Chondrocyte (in vitro differentiated cells): ENCODE measurements around the gene PRDM2. TPM values are rescaled to one million over a fixed set of nuclear protein-coding genes. Genes with fewer than 3 reads are reported as not detected.

Source experiments
- DNase-seq: peaks from one replicate; pipeline ENCODE4 v3.0.0; 2021; ENCODE audit warnings: mixed read lengths, low spot score
- H3K27ac Mint-ChIP-seq: one replicate; pipeline ENCODE4 v1.8.0; 2021; ENCODE audit warnings: mild to moderate bottlenecking, moderate library complexity, mixed read lengths; ENCODE audit not compliant: unreplicated experiment
- H3K27me3 Mint-ChIP-seq: 2 replicates; pipeline ENCODE4 v1.8.0; 2021; ENCODE audit warnings: low read depth, mixed read lengths
- H3K36me3 Mint-ChIP-seq: 2 replicates; pipeline ENCODE4 v1.8.0; 2021; ENCODE audit warnings: low read depth, mixed read lengths
- H3K4me1 Mint-ChIP-seq: 2 replicates; pipeline ENCODE4 v1.8.0; 2021; ENCODE audit warnings: low read depth, mild to moderate bottlenecking, mixed read lengths
- H3K4me3 Mint-ChIP-seq: one replicate; pipeline ENCODE4 v1.8.0; 2021; ENCODE audit warnings: mild to moderate bottlenecking, moderate library complexity, mixed read lengths; ENCODE audit not compliant: unreplicated experiment
- H3K9me3 Mint-ChIP-seq: 2 replicates; pipeline ENCODE4 v1.8.0; 2021; ENCODE audit warnings: low read depth, mixed read lengths
- CTCF ChIP-seq: fragments of 200-600 bp; sonication (generic); IDR thresholded peaks from 2 replicates; pipeline ENCODE4 v1.5.0; 2021; ENCODE audit warnings: antibody characterized with exemption, mild to moderate bottlenecking, moderate library complexity
- long read RNA-seq: library from polyadenylated mRNA; stranded (forward); transcript quantifications from one replicate; pipeline ENCODE4 v2.0.0, GENCODE V29; 2021
- total RNA-seq: library from RNA; stranded (reverse); gene quantifications from 3 replicates; pipeline ENCODE4 v1.2.1, GENCODE V29; 2021

PRDM2 gene
- 35.6 to 46.8 TPM (median 36.8 TPM) in 3 replicates for total RNA-seq
- long read RNA-seq, partial matches to known transcripts = 5 of 9 reads
- long read RNA-seq, other reads (novel, unspliced or antisense) = 3 of 9 reads

- no peak for DNase-seq
- H3K27me3 Mint-ChIP-seq = no peaks in the 10 kb centered on the region
- peak within 1 kb of the TSS; percentile 86 for H3K4me3 Mint-ChIP-seq
- H3K36me3 Mint-ChIP-seq = peaks cover 5% of the 10 kb centered on the region
- no peak for TF ChIP-seq CTCF
- peaks cover 23% of the 10 kb centered on the region for H3K4me1 Mint-ChIP-seq
- peaks cover 13% of the 10 kb centered on the region for H3K9me3 Mint-ChIP-seq
- H3K27ac Mint-ChIP-seq = peak within 1 kb of the TSS; percentile 90
These were observed at the start of gene PRDM2 for GRCh38 chr1:13699936-13700520. Gene PRDM2, plus strand, starts transcription at chr1:13700188. Its CDS starts 15,418 bp downstream, at chr1:13715606.

DNA sequence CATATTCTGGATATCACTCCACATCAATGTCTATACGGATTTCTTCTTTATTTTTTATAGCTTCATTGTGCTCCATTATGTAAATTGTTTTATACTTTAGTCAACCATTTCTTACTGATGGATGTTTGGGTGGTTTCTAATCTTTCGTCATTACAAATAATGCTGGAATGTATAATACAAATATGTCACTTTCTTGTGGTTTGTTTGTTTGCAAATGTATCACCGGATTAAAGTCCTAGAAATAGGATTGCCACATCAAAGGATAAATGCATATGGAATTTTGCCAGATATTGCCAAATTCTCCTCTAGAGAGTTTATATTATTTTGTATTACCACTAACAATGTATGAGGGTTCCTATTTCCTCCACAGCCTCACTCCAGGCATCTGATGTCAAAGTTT is 48.7 kb upstream of the PRDM2 start:
- Mint-ChIP-seq H3K4me3 (no peak overlapping the region), H3K27ac (no peak overlapping the region), H3K9me3 (peaks cover 11% of the 10 kb centered on the region), H3K4me1 (peaks cover 3% of the 10 kb centered on the region), H3K27me3 (no peaks in the 10 kb centered on the region), H3K36me3 (no peaks in the 10 kb centered on the region)
- no peak for DNase-seq
- no peak for TF ChIP-seq CTCF

GRCh38 chr1:13652238-13652637 is 47.8 kb upstream of the PRDM2 start:
- Mint-ChIP-seq H3K36me3 (no peaks in the 10 kb centered on the region), H3K4me1 (peaks cover 3% of the 10 kb centered on the region), H3K9me3 (peaks cover 7% of the 10 kb centered on the region), H3K4me3 (no peak overlapping the region), H3K27me3 (no peaks in the 10 kb centered on the region), H3K27ac (no peak overlapping the region)
- DNase-seq = no peak
- TF ChIP-seq CTCF = no peak

DNA sequence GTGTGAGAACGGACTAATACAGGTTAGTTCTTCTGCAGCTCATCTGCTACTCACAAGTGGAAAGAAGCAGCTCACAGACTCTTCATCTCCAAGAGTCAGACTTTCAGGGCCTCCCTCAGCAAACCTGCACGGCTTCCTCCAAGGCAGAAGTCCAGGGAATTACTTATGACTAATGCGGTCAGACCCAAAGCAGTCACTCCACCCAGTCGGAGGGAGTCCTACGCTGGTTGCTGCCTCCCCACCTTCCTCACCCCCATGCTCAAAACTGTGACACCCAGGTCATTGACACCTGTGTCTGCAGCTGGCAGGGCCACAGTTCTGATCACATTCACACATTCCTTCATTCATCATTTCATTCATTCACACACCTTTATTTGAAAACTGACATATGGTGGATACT is 38.4 kb upstream of the PRDM2 start:
- H3K4me3 Mint-ChIP-seq = no peak overlapping the region
- no peak for DNase-seq
- H3K9me3 Mint-ChIP-seq = peaks cover 3% of the 10 kb centered on the region
- H3K4me1 Mint-ChIP-seq = peaks cover 6% of the 10 kb centered on the region
- no peaks in the 10 kb centered on the region for H3K27me3 Mint-ChIP-seq
- no peak for TF ChIP-seq CTCF
- H3K36me3 Mint-ChIP-seq = peaks cover 3% of the 10 kb centered on the region
- H3K27ac Mint-ChIP-seq = no peak overlapping the region

- Mint-ChIP-seq H3K4me3 (no peak overlapping the region), H3K36me3 (peaks cover 3% of the 10 kb centered on the region), H3K4me1 (peaks cover 6% of the 10 kb centered on the region), H3K9me3 (peaks cover 3% of the 10 kb centered on the region), H3K27me3 (no peaks in the 10 kb centered on the region), H3K27ac (no peak overlapping the region)
- no peak for TF ChIP-seq CTCF
- DNase-seq = no peak
These were observed 37.5 kb upstream of the PRDM2 start for GRCh38 chr1:13662493-13662892.
